Astrocyte (in vitro differentiated cells and primary cell): ENCODE data around the gene STYXL2. TPM values are rescaled to one million over a fixed set of nuclear protein-coding genes. Genes with fewer than 3 reads are reported as not detected.

Experiments used
- DNase-seq: peaks from one replicate; pipeline ENCODE4 v3.0.0-alpha.2; 2010; ENCODE audit warnings: low read depth
- FAIRE-seq: peaks from 2 replicates; lab custom pipeline; 2011; peaks lifted over from hg19 to GRCh38; lab: Jason Lieb, UNC
- H2AFZ ChIP-seq: 2 replicates; pipeline ENCODE4 v1.6.0; 2012; ENCODE audit warnings: low read depth, low read length, inconsistent platforms
- H3K27ac ChIP-seq: 2 replicates; pipeline ENCODE4 v1.5.1; 2011; ENCODE audit warnings: low read depth, low read length, inconsistent platforms
- H3K27me3 ChIP-seq: 2 replicates; pipeline ENCODE4 v1.6.0; 2011; ENCODE audit warnings: low read length, inconsistent platforms; ENCODE audit not compliant: insufficient read depth
- H3K36me3 ChIP-seq: 2 replicates; pipeline ENCODE4 v1.5.1; 2011; ENCODE audit warnings: low read length, inconsistent platforms; ENCODE audit not compliant: insufficient read depth
- H3K4me1 ChIP-seq: 2 replicates; pipeline ENCODE4 v1.5.1; 2011; ENCODE audit warnings: low read length, inconsistent platforms; ENCODE audit not compliant: insufficient read depth
- H3K4me2 ChIP-seq: 2 replicates; pipeline ENCODE4 v1.6.0; 2012; ENCODE audit warnings: low read length, inconsistent platforms
- H3K4me3 ChIP-seq: 2 replicates; pipeline ENCODE4 v1.5.1; 2011; ENCODE audit warnings: low read depth, mild to moderate bottlenecking, low read length, inconsistent platforms; ENCODE audit not compliant: insufficient read depth
- H3K79me2 ChIP-seq: 2 replicates; pipeline ENCODE4 v1.6.0; 2012; ENCODE audit warnings: mild to moderate bottlenecking, low read length, inconsistent platforms; ENCODE audit not compliant: insufficient read depth
- H3K9ac ChIP-seq: 2 replicates; pipeline ENCODE4 v1.6.0; 2012; ENCODE audit warnings: mild to moderate bottlenecking, low read length, inconsistent platforms
- H3K9me3 ChIP-seq: 2 replicates; pipeline ENCODE4 v1.5.1; 2012; ENCODE audit warnings: low read depth, mild to moderate bottlenecking, low read length, inconsistent platforms; ENCODE audit not compliant: insufficient read depth
- H4K20me1 ChIP-seq: 2 replicates; pipeline ENCODE4 v1.6.0; 2012; ENCODE audit warnings: low read length, inconsistent platforms; ENCODE audit not compliant: insufficient read depth
- H3K27ac Mint-ChIP-seq: one replicate; pipeline ENCODE4 v1.8.0; 2021; ENCODE audit warnings: mild to moderate bottlenecking, mixed read lengths; ENCODE audit not compliant: unreplicated experiment
- H3K27me3 Mint-ChIP-seq: one replicate; pipeline ENCODE4 v1.8.0; 2021; ENCODE audit warnings: low read depth, mixed read lengths; ENCODE audit not compliant: unreplicated experiment
- H3K36me3 Mint-ChIP-seq: one replicate; pipeline ENCODE4 v1.8.0; 2021; ENCODE audit warnings: low read depth, mixed read lengths; ENCODE audit not compliant: unreplicated experiment
- H3K4me1 Mint-ChIP-seq: one replicate; pipeline ENCODE4 v1.8.0; 2021; ENCODE audit warnings: low read depth, mixed read lengths; ENCODE audit not compliant: unreplicated experiment
- H3K4me3 Mint-ChIP-seq: one replicate; pipeline ENCODE4 v1.8.0; 2021; ENCODE audit warnings: mild to moderate bottlenecking, moderate library complexity, mixed read lengths; ENCODE audit not compliant: unreplicated experiment
- H3K9me3 Mint-ChIP-seq: one replicate; pipeline ENCODE4 v1.8.0; 2021; ENCODE audit warnings: mild to moderate bottlenecking, mixed read lengths; ENCODE audit not compliant: unreplicated experiment
- EZH2 ChIP-seq: IDR thresholded peaks from 2 replicates; pipeline ENCODE4 v1.6.1; 2012; ENCODE audit warnings: mild to moderate bottlenecking, low read length, inconsistent platforms; ENCODE audit not compliant: insufficient read depth
- total RNA-seq: library from RNA; stranded (reverse); gene quantifications from 2 replicates; pipeline ENCODE4 v1.2.1, GENCODE V29; 2021
- TF ChIP-seq, protein P1 (sequence below): IDR thresholded peaks from 2 replicates; pipeline ENCODE4 v1.5.1; 2011; ENCODE audit warnings: low read depth, mild to moderate bottlenecking, inconsistent platforms, low read length, moderate library complexity; ENCODE audit not compliant: insufficient read depth

Gene STYXL2
- total RNA-seq, 1 donor from 2014 or later, result 0.82 TPM

GRCh38 chr1:167088746-167089417, 5.0 kb upstream of the STYXL2 start:
- no peak for FAIRE-seq
- H2AFZ ChIP-seq, result no peak overlapping the region
- Mint-ChIP-seq H3K4me3 (no peak overlapping the region), H3K36me3 (no peaks in the 10 kb centered on the region), H3K27me3 (peaks cover 1% of the 10 kb centered on the region), H3K9me3 (no peaks in the 10 kb centered on the region), H3K4me1 (peaks cover 8% of the 10 kb centered on the region), H3K27ac (no peak overlapping the region)
- no peak for TF ChIP-seq EZH2
- TF ChIP-seq, protein P1, sequence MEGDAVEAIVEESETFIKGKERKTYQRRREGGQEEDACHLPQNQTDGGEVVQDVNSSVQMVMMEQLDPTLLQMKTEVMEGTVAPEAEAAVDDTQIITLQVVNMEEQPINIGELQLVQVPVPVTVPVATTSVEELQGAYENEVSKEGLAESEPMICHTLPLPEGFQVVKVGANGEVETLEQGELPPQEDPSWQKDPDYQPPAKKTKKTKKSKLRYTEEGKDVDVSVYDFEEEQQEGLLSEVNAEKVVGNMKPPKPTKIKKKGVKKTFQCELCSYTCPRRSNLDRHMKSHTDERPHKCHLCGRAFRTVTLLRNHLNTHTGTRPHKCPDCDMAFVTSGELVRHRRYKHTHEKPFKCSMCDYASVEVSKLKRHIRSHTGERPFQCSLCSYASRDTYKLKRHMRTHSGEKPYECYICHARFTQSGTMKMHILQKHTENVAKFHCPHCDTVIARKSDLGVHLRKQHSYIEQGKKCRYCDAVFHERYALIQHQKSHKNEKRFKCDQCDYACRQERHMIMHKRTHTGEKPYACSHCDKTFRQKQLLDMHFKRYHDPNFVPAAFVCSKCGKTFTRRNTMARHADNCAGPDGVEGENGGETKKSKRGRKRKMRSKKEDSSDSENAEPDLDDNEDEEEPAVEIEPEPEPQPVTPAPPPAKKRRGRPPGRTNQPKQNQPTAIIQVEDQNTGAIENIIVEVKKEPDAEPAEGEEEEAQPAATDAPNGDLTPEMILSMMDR, result no peak
- no peaks in the 10 kb centered on the region for H3K36me3 ChIP-seq
- H3K9ac ChIP-seq, result no peak overlapping the region
- no peak overlapping the region for H3K4me2 ChIP-seq
- no peaks in the 10 kb centered on the region for H4K20me1 ChIP-seq
- H3K27me3 ChIP-seq, result peaks cover 2% of the 10 kb centered on the region
- H3K9me3 ChIP-seq, result no peaks in the 10 kb centered on the region
- H3K4me3 ChIP-seq, result no peak overlapping the region
- DNase-seq, result no peak
- no peak overlapping the region for H3K27ac ChIP-seq
- no peaks in the 10 kb centered on the region for H3K4me1 ChIP-seq
- H3K79me2 ChIP-seq, result no peaks in the 10 kb centered on the region

DNA sequence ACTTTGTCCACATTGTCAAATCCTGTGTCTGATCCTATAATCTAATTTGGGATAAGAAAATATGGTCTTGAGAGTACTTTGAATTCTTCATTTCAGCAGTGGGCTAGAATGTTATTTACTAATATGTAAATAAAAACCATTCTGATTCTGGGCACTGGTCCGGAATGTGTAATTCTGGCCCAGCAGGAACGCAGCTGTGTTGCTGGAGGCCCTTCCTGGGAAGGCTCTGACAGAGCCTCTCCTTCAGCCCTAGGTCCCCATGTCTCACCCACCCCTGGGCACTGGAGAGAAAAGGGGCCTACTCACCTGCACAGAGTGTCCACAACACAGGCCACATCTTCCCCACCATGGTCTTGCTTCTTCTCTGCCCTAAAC, 3.9 kb upstream of the STYXL2 start:
- Histone ChIP-seq H3K4me3 (no peak overlapping the region), H2AFZ (no peak overlapping the region), H3K9me3 (no peaks in the 10 kb centered on the region), H3K79me2 (no peaks in the 10 kb centered on the region), H4K20me1 (no peaks in the 10 kb centered on the region), H3K9ac (no peak overlapping the region), H3K27me3 (no peaks in the 10 kb centered on the region), H3K36me3 (no peaks in the 10 kb centered on the region), H3K4me1 (no peaks in the 10 kb centered on the region), H3K4me2 (no peak overlapping the region), H3K27ac (no peak overlapping the region)
- Mint-ChIP-seq H3K9me3 (no peaks in the 10 kb centered on the region), H3K36me3 (no peaks in the 10 kb centered on the region), H3K4me3 (no peak overlapping the region), H3K27me3 (peaks cover 1% of the 10 kb centered on the region), H3K4me1 (peaks cover 17% of the 10 kb centered on the region), H3K27ac (no peak overlapping the region)
- no peak for FAIRE-seq
- DNase-seq, result no peak
- TF ChIP-seq, protein P1, result no peak
- no peak for TF ChIP-seq EZH2

DNA sequence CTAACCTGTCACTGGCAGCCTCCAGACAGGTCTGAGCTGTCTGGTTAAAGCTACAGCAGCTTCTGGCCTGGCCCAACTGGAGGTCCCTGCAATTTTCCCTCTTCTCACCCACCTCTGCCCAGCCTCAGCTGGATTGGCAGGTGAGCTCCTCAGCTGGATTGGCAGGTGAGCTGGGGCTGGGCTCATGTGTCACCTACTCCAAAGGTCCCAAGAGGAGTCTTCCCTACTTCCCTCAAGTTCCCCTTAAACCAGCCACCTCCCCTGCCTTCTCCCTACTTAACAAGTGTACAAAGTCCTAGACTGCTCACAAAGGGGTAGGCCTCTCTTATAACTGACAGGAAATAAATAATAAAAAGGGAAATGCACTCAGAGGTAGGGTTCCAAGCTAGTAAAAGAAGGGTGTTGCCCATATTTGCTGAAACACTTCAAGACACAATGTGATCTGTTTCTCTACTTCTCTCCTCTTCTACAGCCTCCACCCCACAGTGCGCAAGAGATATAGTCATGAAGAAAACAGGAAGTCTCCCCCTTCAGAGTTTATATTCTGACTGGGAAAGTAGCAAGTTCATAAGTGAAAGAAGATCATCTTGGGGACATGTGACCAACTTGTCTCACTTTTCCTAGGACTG, 3.4 kb upstream of the STYXL2 start, which contains the start of gene GPA33:
Gene GPA33 (minus strand): TSS at position 64 of the 629 bp plus-strand sequence. CDS start 90 bp downstream, outside the sequence.
- TF ChIP-seq, protein P1, result no peak
- TF ChIP-seq EZH2, result no peak
- DNase-seq (no peak), FAIRE-seq (no peak)
- Histone ChIP-seq H2AFZ (no peak within 1 kb of the TSS), H3K79me2 (no peaks in the 10 kb centered on the region), H3K27me3 (no peaks in the 10 kb centered on the region), H3K9me3 (no peaks in the 10 kb centered on the region), H3K9ac (no peak within 1 kb of the TSS), H3K27ac (no peak within 1 kb of the TSS), H3K4me2 (no peak within 1 kb of the TSS), H4K20me1 (no peaks in the 10 kb centered on the region), H3K4me1 (peaks cover 2% of the 10 kb centered on the region), H3K4me3 (no peak within 1 kb of the TSS), H3K36me3 (no peaks in the 10 kb centered on the region)
- H3K4me3 Mint-ChIP-seq, result no peak within 1 kb of the TSS
- H3K27ac Mint-ChIP-seq, result no peak within 1 kb of the TSS
- H3K9me3 Mint-ChIP-seq, result no peaks in the 10 kb centered on the region
- peaks cover 1% of the 10 kb centered on the region for H3K27me3 Mint-ChIP-seq
- peaks cover 22% of the 10 kb centered on the region for H3K4me1 Mint-ChIP-seq
- H3K36me3 Mint-ChIP-seq, result no peaks in the 10 kb centered on the region
